GM21367 (cell line): ENCODE measurements around the gene AICDA.

Experiments
- ATAC-seq: cut with Tn5 transposase; IDR thresholded peaks from one replicate; pipeline ENCODE4 v1.9.1; 2021; ENCODE audit not compliant: unreplicated experiment

Gene AICDA

GRCh38 chr12:8556531-8557097 is 56.0 kb downstream of the AICDA start:
- ATAC-seq = no peak

DNA sequence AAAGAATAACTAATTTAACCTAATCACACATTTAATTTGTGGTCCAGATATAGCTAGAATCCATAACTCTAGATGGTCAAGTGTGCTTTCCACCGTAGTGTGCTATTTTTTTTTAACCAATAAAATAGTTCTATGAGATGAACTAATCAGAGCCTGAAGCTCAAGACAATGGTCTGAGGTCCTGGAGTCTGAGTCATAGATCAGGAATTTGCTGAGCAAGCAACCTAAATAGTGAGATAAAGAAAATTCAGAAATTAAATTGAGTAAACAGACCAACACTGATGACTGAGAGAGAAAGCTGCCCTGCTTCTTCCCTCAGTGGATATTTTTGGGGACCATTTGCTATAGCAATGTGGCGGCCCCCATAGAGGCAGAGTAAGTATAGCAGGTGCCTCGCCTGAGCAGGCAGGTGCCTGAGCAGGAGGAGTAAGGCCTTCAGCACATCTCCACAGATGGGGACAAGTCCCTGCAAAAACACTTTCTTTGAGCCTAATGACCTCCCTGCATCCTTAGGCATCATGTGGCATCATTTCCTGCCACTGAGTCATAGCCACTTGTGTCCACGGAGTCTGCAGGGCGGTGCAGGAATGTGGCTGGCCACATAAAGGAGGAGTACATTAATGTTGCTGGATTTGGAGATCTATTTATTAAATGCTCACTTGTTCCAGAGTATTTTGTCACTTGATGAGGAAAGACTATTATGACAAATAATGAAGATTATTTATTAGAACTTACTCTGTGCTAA is 58.0 kb downstream of the AICDA start:
- no peak for ATAC-seq

DNA sequence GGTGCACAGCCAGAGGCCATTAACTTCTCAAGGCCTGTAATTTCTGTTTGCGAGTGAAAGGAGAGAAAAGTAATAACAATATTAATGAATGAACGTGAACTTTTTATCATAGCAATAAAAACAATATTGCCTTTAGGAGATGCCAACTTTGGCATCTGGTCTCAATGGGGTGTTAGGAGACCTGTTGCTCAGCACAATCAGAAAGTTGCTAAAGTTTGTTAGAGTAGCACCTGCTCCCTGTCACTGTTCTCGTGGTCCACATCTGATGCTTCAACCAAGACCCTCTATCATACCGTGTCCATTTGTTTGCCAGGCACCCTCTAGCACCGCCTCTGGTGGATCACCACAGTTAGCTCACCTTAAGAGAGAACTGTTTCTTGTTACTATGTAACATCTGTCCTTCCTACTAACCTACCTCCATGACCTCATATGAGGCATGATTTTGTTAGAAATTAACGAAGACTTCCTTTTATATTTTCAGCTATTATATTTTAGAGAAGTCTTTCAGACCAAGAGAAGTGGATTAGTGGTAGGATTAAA is 59.5 kb downstream of the AICDA start:
- ATAC-seq = no peak
